GM21717 (cell line): ENCODE data around the gene NCOA7.
"Not testable (repeated sequence)": the region's sequence is repeated elsewhere in the genome, so short reads cannot be mapped to it uniquely, and the experiment has no call there.

Source experiments
- ATAC-seq: cut with Tn5 transposase; IDR thresholded peaks from one replicate; pipeline ENCODE4 v1.9.1; 2021; ENCODE audit warnings: mild to moderate bottlenecking, moderate library complexity; ENCODE audit not compliant: unreplicated experiment

NCOA7 gene

GRCh38 chr6:125911051-125911451 is 120.3 kb downstream of the NCOA7 start:
- not testable (repeated sequence) for ATAC-seq

- ATAC-seq: not testable (repeated sequence)
Observed at GRCh38 chr6:125912430-125912829, 121.7 kb downstream of the NCOA7 start.

GRCh38 chr6:125913145-125913544 is 122.4 kb downstream of the NCOA7 start:
- no peak for ATAC-seq

GRCh38 chr6:125913864-125914351 is 123.1 kb downstream of the NCOA7 start:
- no peak for ATAC-seq

- no peak for ATAC-seq
Observed at GRCh38 chr6:125918230-125918629, 127.5 kb downstream of the NCOA7 start.

- ATAC-seq: peak; percentile 98
Observed at GRCh38 chr6:125918681-125919566, 128.2 kb downstream of the NCOA7 start.

GRCh38 chr6:125919618-125920017 is 128.9 kb downstream of the NCOA7 start:
- no peak for ATAC-seq

- ATAC-seq: no peak
Observed at GRCh38 chr6:125922322-125922860, 131.6 kb downstream of the NCOA7 start.

GRCh38 chr6:125923366-125923877 is 132.7 kb downstream of the NCOA7 start:
- ATAC-seq: no peak

GRCh38 chr6:125924169-125924568 is 133.4 kb downstream of the NCOA7 start:
- ATAC-seq: no peak

GRCh38 chr6:125924697-125925358 is 134.1 kb downstream of the NCOA7 start:
- ATAC-seq: no peak

GRCh38 chr6:125926711-125927110 is 136.0 kb downstream of the NCOA7 start:
- no peak for ATAC-seq

GRCh38 chr6:125927761-125928160 is 137.0 kb downstream of the NCOA7 start:
- ATAC-seq: no peak

- no peak for ATAC-seq
Observed at GRCh38 chr6:125930765-125931418, 140.1 kb downstream of the NCOA7 start.

GRCh38 chr6:125931733-125932450 is 141.1 kb downstream of the NCOA7 start:
- peak; percentile 78 for ATAC-seq

GRCh38 chr6:125932451-125932795 is 141.7 kb downstream of the NCOA7 start:
- ATAC-seq: peak; percentile 9

GRCh38 chr6:125935520-125935919 is 144.8 kb downstream of the NCOA7 start:
- not testable (repeated sequence) for ATAC-seq

GRCh38 chr6:125939026-125939425 is 148.3 kb downstream of the NCOA7 start:
- no peak for ATAC-seq

GRCh38 chr6:125939791-125940190 is 149.0 kb downstream of the NCOA7 start:
- ATAC-seq: no peak

- no peak for ATAC-seq
Observed at GRCh38 chr6:125940247-125941041, 149.7 kb downstream of the NCOA7 start.
